H1 (cell line): ENCODE data around the gene TXN2. TPM values are rescaled to one million over a fixed set of nuclear protein-coding genes. Genes with fewer than 3 reads are reported as not detected.

Experiments
- CTCF ChIA-PET: fragments of 300-600 bp; sonication (Branson Sonifier 250); formaldehyde crosslinking; loops from one replicate; lab custom pipeline; 2021; ENCODE audit not compliant: partially characterized antibody; lab: Charles Lee
- POLR2A ChIA-PET: fragments of 300-600 bp; sonication (Branson Sonifier 250); formaldehyde crosslinking; loops from one replicate; lab custom pipeline; 2021; ENCODE audit warnings: inconsistent platforms; ENCODE audit not compliant: partially characterized antibody; lab: Charles Lee
- DNase-seq, 2 experiments: peaks; one replicate each; pipeline versions ENCODE4 v3.0.0 to v3.0.0-alpha.2; 2010 to 2022; ENCODE audit warnings: low spot score in 2 of 2, low read depth in 1 of 2, mixed read lengths in 1 of 2
- FAIRE-seq: peaks from 2 replicates; lab custom pipeline; 2011; peaks lifted over from hg19 to GRCh38; lab: Jason Lieb, UNC
- H2AFZ ChIP-seq: 2 replicates; pipeline ENCODE4 v1.8.1; 2012; ENCODE audit warnings: low read length, inconsistent platforms
- H2AK5ac ChIP-seq: 2 replicates; pipeline ENCODE4 v1.6.1; 2013; ENCODE audit warnings: low read depth, low read length
- H2BK120ac ChIP-seq: replicated peaks from 2 replicates; pipeline ENCODE3; 2013; ENCODE audit warnings: low read depth, low read length, inconsistent platforms
- H2BK12ac ChIP-seq: 2 replicates; pipeline ENCODE4 v1.6.1; 2013; ENCODE audit warnings: low read depth, low read length
- H2BK15ac ChIP-seq: 2 replicates; pipeline ENCODE4 v1.6.1; 2013; ENCODE audit warnings: low read length
- H2BK20ac ChIP-seq: 2 replicates; pipeline ENCODE4 v1.6.1; 2013; ENCODE audit warnings: low read length
- H2BK5ac ChIP-seq: 2 replicates; pipeline ENCODE4 v1.6.1; 2013; ENCODE audit warnings: low read depth, low read length
- H3K14ac ChIP-seq: 2 replicates; pipeline ENCODE4 v1.6.1; 2013; ENCODE audit warnings: inconsistent platforms; ENCODE audit not compliant: insufficient read length
- H3K18ac ChIP-seq: 2 replicates; pipeline ENCODE4 v1.6.1; 2013; ENCODE audit warnings: low read length; ENCODE audit errors: extremely low read depth
- H3K23ac ChIP-seq: 2 replicates; pipeline ENCODE4 v1.6.1; 2013; ENCODE audit warnings: inconsistent platforms; ENCODE audit not compliant: insufficient read length
- H3K23me2 ChIP-seq: 2 replicates; pipeline ENCODE4 v1.6.1; 2013; ENCODE audit warnings: low read depth, low read length
- H3K27ac ChIP-seq: 2 replicates; pipeline ENCODE4 v1.6.1; 2011; ENCODE audit warnings: low read depth, low read length, inconsistent platforms
- H3K27me3 ChIP-seq, 4 experiments: replicated peaks in 1 of 4; 1 replicate in 1 of 4; 2 replicates in 3 of 4; pipeline versions ENCODE4 v1.6.1 to v1.8.1; 2011 to 2013; ENCODE audit warnings: low read length in 3 of 4, mild to moderate bottlenecking in 3 of 4, inconsistent platforms in 2 of 4, mixed read lengths in 2 of 4, moderate library complexity in 1 of 4; ENCODE audit not compliant: control insufficient read depth in 3 of 4, insufficient read depth in 3 of 4; ENCODE audit errors: extremely low read depth in 1 of 4
- H3K36me3 ChIP-seq, 4 experiments: 2 replicates each; pipeline versions ENCODE4 v1.6.1 to v1.8.1; 2011 to 2013; ENCODE audit warnings: mild to moderate bottlenecking in 4 of 4, low read length in 3 of 4, moderate library complexity in 2 of 4, control low read depth in 1 of 4, inconsistent platforms in 1 of 4; ENCODE audit not compliant: insufficient read depth in 4 of 4, control insufficient read depth in 2 of 4
- H3K4ac ChIP-seq: replicated peaks from 2 replicates; pipeline ENCODE3; 2013; ENCODE audit warnings: low read length, low read depth, mixed read lengths, inconsistent platforms; ENCODE audit not compliant: insufficient read length
- H3K4me1 ChIP-seq, 4 experiments: replicated peaks in 1 of 4; 1 replicate in 1 of 4; 2 replicates in 3 of 4; pipeline versions ENCODE4 v1.6.1 to v1.8.1; 2011 to 2013; ENCODE audit warnings: low read length in 3 of 4, inconsistent platforms in 2 of 4, mixed read lengths in 1 of 4; ENCODE audit not compliant: insufficient read depth in 4 of 4, control insufficient read depth in 3 of 4
- H3K4me2 ChIP-seq, 2 experiments: 2 replicates each; pipeline versions ENCODE4 v1.6.1 to v1.8.1; 2011 to 2013; ENCODE audit warnings: low read depth in 2 of 2, low read length in 2 of 2, control low read depth in 1 of 2, inconsistent platforms in 1 of 2, mild to moderate bottlenecking in 1 of 2; ENCODE audit not compliant: insufficient read depth in 1 of 2
- H3K4me3 ChIP-seq, 4 experiments: fragments of 200-600, 300-600 bp in 1 of 4; sonication (generic), shearing (Covaris generic), sonication (Bioruptor Twin) in 1 of 4; 2 replicates each; pipeline versions ENCODE4 v1.5.1 to v1.8.1; 2011 to 2016; ENCODE audit warnings: low read length in 4 of 4, low read depth in 3 of 4, control low read depth in 2 of 4, inconsistent platforms in 2 of 4, mild to moderate bottlenecking in 2 of 4, mixed read lengths in 1 of 4, moderate library complexity in 1 of 4; ENCODE audit not compliant: insufficient read depth in 2 of 4; ENCODE audit errors: extremely low read depth in 1 of 4
- H3K56ac ChIP-seq: replicated peaks from 2 replicates; pipeline ENCODE3; 2013; ENCODE audit warnings: low read depth, mild to moderate bottlenecking, mixed read lengths, low read length, inconsistent platforms; ENCODE audit not compliant: insufficient read length
- H3K79me1 ChIP-seq: 2 replicates; pipeline ENCODE4 v1.6.1; 2013; ENCODE audit warnings: low read depth, low read length, control low read depth
- H3K79me2 ChIP-seq, 2 experiments: 2 replicates each; pipeline versions ENCODE4 v1.6.1 to v1.8.1; 2012 to 2013; ENCODE audit warnings: low read length in 2 of 2, mild to moderate bottlenecking in 2 of 2, inconsistent platforms in 1 of 2; ENCODE audit not compliant: insufficient read depth in 2 of 2, control insufficient read depth in 1 of 2
- H3K9ac ChIP-seq, 4 experiments: replicated peaks in 1 of 4; 1 replicate in 1 of 4; 2 replicates in 3 of 4; pipeline versions ENCODE4 v1.6.1 to v1.8.1; 2011 to 2013; ENCODE audit warnings: low read depth in 3 of 4, low read length in 3 of 4, control low read depth in 2 of 4, mild to moderate bottlenecking in 2 of 4, moderate library complexity in 2 of 4, inconsistent platforms in 1 of 4; ENCODE audit errors: extremely low read depth in 1 of 4
- H3K9me3 ChIP-seq, 2 experiments: 2 replicates each; pipeline versions ENCODE4 v1.6.1 to v1.8.1; 2012 to 2013; ENCODE audit warnings: mild to moderate bottlenecking in 2 of 2, moderate library complexity in 2 of 2, control low read depth in 1 of 2, inconsistent platforms in 1 of 2, low read depth in 1 of 2, low read length in 1 of 2, mixed read lengths in 1 of 2; ENCODE audit not compliant: insufficient read depth in 2 of 2
- H4K20me1 ChIP-seq, 2 experiments: replicated peaks in 1 of 2; 2 replicates each; pipeline versions ENCODE3 to v1.8.1; 2011 to 2013; ENCODE audit warnings: inconsistent platforms in 2 of 2, low read length in 2 of 2, mild to moderate bottlenecking in 1 of 2; ENCODE audit not compliant: insufficient read depth in 2 of 2, control insufficient read depth in 1 of 2
- H4K5ac ChIP-seq: 2 replicates; pipeline ENCODE4 v1.6.1; 2013; ENCODE audit warnings: low read length, low read depth, mixed read lengths, inconsistent platforms; ENCODE audit not compliant: insufficient read length
- H4K8ac ChIP-seq: 2 replicates; pipeline ENCODE4 v1.8.0; 2013; ENCODE audit warnings: mild to moderate bottlenecking, moderate library complexity, low read length, inconsistent platforms; ENCODE audit not compliant: insufficient read depth; ENCODE audit errors: extremely low read depth
- H4K91ac ChIP-seq: replicated peaks from 2 replicates; pipeline ENCODE3; 2013; ENCODE audit warnings: low read length, mixed read lengths, inconsistent platforms; ENCODE audit not compliant: insufficient read length
- CBX8 ChIP-seq: fragments of 300-800, 300-1000 bp; sonication (generic); IDR thresholded peaks from 2 replicates; pipeline ENCODE4 v1.7.1; 2016; ENCODE audit warnings: low read depth, low read length, borderline replicate concordance
- SP1 ChIP-seq: IDR thresholded peaks from 2 replicates; pipeline ENCODE4 v1.6.1; 2011; ENCODE audit warnings: low read depth, low read length
- WGBS, 2 experiments: shearing (Covaris generic) in 1 of 2; methylation state at CpG; one replicate each; pipeline versions ENCODE4 v1.1.6 to v1.1.7; 2013 to 2015; ENCODE audit warnings: low lambda C conversion rate in 2 of 2, mixed read lengths in 2 of 2, inconsistent platforms in 1 of 2, low coverage in 1 of 2, missing lambda C conversion rate in 1 of 2; ENCODE audit not compliant: insufficient replicate concordance in 2 of 2, insufficient coverage in 1 of 2, insufficient read length in 1 of 2; ENCODE audit errors: extremely low coverage in 1 of 2, missing lambda C conversion rate in 1 of 2; 5-methylcytosine and 5-hydroxymethylcytosine counted together
- polyA plus RNA-seq, 7 experiments: library from polyadenylated mRNA; depleted of rRNA in 3 of 7; stranded (reverse) in 5 of 7; unstranded in 2 of 7; fragments of >200 nt in 5 of 7; fragments of 200-250 nt in 2 of 7; gene quantifications; 1 replicate in 5 of 7; 2 replicates in 1 of 7; 4 replicates in 1 of 7; pipeline versions ENCODE4 v1.2.1 to v1.2.3, GENCODE V29; 2011 to 2013; ENCODE audit warnings: missing spikeins in 2 of 7, mixed read lengths in 2 of 7
- total RNA-seq: library from RNA; stranded (reverse); fragmentation: NEBNext Ultra II Directional; extraction: Animal tissue kit (Norgen Biotek cat#: 25700); gene quantifications from 2 replicates; pipeline ENCODE4 v1.2.1, GENCODE V29; 2021

The TXN2 gene
- total and polyA plus RNA-seq, 2 of the 8 experiments (the other 6 are each of a cell fraction or from before 2014, with no cell fraction given): 47.5 to 116 TPM

DNA sequence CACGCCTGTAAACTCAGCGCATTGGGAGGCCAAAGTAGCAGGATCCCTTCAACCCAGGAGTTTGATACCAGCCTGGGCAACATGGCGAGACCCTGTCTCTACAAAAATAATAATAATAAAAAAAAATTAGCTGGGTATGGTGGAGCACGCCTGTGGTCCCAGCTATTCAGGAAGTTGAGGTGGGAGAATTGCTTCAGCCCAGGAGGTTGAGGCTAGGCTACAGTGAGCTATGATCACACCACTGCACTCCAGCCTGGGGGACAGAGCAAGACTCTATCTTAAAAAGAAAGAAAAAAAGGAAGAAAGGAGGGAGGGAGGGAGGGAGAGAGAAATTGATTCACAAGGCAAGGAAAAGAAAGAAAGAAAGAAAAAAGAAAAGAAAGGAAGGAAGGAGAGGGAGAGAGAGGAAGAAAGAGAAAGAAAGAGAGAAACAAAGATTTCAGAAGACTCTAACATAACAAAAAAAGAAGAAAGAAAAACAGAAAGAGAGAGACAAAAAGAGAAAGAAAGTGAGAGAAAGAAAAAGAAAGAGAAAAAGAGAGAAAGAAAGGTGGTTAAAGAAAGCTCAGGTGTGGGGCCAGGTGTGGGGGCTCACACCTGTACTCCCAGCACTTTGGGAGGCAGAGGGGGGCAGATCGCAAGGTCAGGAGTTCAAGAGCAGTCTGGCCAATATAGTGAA lies 56.4 kb downstream of the TXN2 start:
- H3K23me2 ChIP-seq: no peaks in the 10 kb centered on the region
- H3K4me1 ChIP-seq: peaks cover 0 to 4% (median 2%) of the 10 kb centered on the region in 4 experiments; a peak in 4 of 7 replicates
- no peak overlapping the region for H2AFZ ChIP-seq
- ChIA-PET CTCF (interaction anchor here (0.9 to 1.2 kb wide), 2 partner anchors 61 to 103 kb away, joined by 3 read pairs; no protein-coding TSS in a partner anchor), POLR2A (interaction anchor here (0.7 to 1.5 kb wide), 3 partner anchors 9 to 15 kb away, joined by 3 to 6 read pairs (median 4); no protein-coding TSS in a partner anchor)
- no peaks in the 10 kb centered on the region for H3K9me3 ChIP-seq
- H3K9ac ChIP-seq: no peak overlapping the region
- no peak overlapping the region for H4K91ac ChIP-seq
- no peaks in the 10 kb centered on the region for H4K20me1 ChIP-seq
- H3K27me3 ChIP-seq: no peaks in the 10 kb centered on the region
- no peak for FAIRE-seq
- no peak overlapping the region for H2BK20ac ChIP-seq
- no peak overlapping the region for H4K5ac ChIP-seq
- H2BK12ac ChIP-seq: 0 out of 2 replicates have a peak overlapping the region, but pooled peaks have one; percentile 11
- WGBS, 2 experiments: 91% methylated on average over 5 of the region's 5 CpGs; no CpG with 5 or more reads in 1 of the 2 experiments
- no peaks in the 10 kb centered on the region for H3K79me1 ChIP-seq
- H3K14ac ChIP-seq: no peak overlapping the region
- no peak overlapping the region for H3K23ac ChIP-seq
- H3K4ac ChIP-seq: no peak overlapping the region
- TF ChIP-seq CBX8: no peak
- no peak for TF ChIP-seq SP1
- TF ChIP-seq, all 59 proteins: peak for 0
- Histone ChIP-seq H4K8ac (no peak overlapping the region), H3K18ac (no peak overlapping the region), H2BK120ac (no peak overlapping the region), H3K27ac (no peak overlapping the region), H3K4me2 (no peak overlapping the region), H3K36me3 (no peaks in the 10 kb centered on the region), H2AK5ac (no peak overlapping the region), H3K79me2 (no peaks in the 10 kb centered on the region), H3K56ac (no peak overlapping the region), H3K4me3 (no peak overlapping the region), H2BK15ac (no peak overlapping the region), H2BK5ac (no peak overlapping the region)
- DNase-seq: no peak
